Measurements from ENCODE around the gene FAM171A1.

FAM171A1 gene

DNA sequence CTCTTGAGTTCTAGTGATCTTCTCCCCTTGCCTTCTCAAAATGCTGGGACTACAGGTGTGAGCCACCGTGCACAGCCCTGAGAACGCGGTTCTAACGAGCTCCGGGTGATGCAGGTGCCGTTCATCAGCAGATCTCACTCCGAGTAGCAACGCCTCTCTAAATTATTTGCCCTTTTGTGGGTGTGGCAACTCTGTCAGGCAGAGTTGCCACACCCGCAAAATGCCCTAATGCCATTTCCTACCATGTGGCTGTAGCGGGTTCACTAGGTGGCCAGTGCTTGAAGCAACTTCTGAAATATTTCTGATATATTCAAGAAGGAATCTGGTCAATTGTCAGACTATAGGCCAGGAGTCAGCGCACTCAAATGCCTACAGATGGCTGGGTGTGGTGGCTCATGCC, 139.7 kb downstream of the FAM171A1 start:
- H3K27ac ChIP-seq: no peak overlapping the region
- no peak for TF ChIP-seq ZFX (IDR thresholded peaks at IDR 0.05)
- TF ChIP-seq, protein P1, sequence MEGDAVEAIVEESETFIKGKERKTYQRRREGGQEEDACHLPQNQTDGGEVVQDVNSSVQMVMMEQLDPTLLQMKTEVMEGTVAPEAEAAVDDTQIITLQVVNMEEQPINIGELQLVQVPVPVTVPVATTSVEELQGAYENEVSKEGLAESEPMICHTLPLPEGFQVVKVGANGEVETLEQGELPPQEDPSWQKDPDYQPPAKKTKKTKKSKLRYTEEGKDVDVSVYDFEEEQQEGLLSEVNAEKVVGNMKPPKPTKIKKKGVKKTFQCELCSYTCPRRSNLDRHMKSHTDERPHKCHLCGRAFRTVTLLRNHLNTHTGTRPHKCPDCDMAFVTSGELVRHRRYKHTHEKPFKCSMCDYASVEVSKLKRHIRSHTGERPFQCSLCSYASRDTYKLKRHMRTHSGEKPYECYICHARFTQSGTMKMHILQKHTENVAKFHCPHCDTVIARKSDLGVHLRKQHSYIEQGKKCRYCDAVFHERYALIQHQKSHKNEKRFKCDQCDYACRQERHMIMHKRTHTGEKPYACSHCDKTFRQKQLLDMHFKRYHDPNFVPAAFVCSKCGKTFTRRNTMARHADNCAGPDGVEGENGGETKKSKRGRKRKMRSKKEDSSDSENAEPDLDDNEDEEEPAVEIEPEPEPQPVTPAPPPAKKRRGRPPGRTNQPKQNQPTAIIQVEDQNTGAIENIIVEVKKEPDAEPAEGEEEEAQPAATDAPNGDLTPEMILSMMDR (conservative IDR thresholded peaks at IDR 0.05): no peak

DNA sequence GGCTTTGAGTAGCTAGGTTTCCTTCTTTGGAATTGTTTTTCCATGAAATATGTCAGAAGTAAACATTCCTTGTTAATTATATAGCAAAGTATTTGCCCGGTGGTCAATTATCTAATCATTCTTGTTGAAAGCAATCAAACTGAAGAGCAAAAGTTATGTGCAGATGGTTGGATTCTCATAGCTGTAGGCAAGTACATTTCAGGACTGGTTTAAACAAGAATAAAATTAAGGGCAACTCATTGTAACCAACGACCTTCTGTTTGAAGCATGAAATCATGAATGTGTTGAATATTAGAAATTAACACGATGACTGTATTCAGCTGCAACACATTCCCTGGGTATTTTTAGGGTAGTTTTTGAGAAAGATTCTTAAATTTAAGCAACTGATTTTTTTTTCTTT, 140.8 kb downstream of the FAM171A1 start:
- no peak for TF ChIP-seq ZFX (IDR thresholded peaks at IDR 0.05)
- TF ChIP-seq, protein P1 (conservative IDR thresholded peaks at IDR 0.05): no peak
- H3K27ac ChIP-seq: no peak overlapping the region

DNA sequence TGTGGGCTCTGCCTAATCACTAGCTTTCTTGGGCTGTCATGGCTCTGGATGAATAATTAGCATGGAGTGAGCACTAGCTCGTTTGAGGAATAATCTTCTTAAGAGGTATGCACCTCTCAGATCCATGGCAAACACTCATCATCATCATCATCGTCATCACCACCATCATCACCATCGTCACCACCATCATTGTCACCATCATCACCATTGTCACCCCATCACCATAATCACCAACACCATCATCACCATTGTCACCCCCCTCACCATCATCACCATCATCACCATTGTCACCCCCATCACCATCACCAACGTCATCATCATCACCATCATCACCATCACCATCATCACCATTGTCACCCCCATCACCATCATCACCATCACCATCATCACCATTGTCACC, 141.8 kb downstream of the FAM171A1 start:
- H3K27ac ChIP-seq: no peak overlapping the region
- TF ChIP-seq, protein P1 (conservative IDR thresholded peaks at IDR 0.05): no peak

DNA sequence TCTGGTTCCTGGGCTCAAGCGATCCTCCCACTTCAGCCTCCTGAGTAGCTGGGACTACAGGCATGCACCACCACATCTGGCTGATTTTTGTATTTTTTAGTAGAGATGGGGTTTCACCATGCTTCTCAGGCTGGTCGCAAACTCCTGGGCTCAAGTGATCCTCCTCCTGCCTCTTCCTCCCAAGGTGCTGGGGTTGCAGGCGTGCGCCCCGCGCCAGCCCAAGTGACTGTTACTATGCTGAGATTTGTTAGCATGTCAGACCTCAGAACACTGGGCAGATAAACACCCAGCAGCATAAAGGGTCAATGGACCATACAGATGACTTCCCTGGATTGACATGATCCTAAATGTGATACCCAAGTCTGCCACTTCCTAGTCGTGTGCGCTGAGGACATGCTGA, 142.7 kb downstream of the FAM171A1 start:
- H3K27ac ChIP-seq: no peak overlapping the region
- no peak for TF ChIP-seq ZFX (IDR thresholded peaks at IDR 0.05)
- TF ChIP-seq, protein P1 (conservative IDR thresholded peaks at IDR 0.05): no peak

DNA sequence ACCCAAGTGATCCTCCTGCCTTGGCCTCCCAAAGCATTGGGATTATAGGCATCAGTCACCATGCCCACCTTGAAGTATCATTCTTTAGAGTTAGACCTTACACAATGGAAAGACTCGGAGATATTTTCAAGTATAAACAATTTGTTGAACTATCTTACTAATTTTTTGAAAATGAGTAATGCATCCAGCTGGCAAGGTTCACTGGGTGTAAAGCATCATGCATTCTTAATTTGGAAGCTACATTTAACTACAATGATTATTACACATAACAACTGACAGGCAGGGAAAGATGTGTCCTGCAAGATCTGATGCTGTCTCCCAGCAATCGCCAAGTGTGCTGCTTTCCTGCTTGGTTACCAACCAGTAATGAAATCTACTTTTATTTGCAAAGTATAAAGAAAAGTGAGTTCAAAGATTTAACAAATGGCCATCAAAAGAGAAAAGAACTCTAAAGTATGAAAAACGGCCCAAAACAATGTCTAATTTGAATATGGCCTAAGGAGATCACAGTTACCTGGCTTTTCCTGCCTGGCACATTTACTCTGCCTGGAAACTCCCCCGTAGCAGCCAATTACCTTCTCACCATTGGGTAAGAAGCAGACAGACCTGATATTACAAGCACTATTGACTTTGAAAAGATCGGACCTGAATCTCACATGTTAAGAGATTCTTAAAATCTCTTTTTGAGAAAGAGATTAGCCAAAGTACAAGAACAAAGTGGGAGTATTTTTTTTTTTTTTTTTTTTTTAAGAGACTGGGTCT, 143.3 kb downstream of the FAM171A1 start:
- TF ChIP-seq, protein P1 (conservative IDR thresholded peaks at IDR 0.05): no peak
- no peak for TF ChIP-seq ZFX (IDR thresholded peaks at IDR 0.05)
- H3K27ac ChIP-seq: no peak overlapping the region

DNA sequence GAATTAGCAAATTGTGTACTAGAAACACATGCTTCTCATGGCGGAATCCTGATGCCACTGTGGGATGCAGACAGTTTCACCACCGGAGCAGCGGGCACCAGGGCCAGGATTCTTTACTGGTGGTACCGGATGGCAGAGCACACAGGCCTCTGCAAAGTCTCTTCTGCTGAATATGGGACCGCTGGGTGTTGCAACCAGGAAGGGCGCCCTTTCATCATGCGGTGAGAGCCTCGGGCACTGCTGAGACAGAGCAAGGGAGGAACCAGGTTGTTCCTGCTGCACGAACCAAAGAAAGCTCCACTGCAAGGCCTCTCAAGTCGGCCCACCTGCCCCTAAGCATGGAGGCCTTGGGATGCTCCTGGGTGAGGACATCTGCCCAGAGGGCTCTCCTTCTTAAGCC, 145.6 kb downstream of the FAM171A1 start:
- TF ChIP-seq, protein P1 (conservative IDR thresholded peaks at IDR 0.05): no peak
- no peak for TF ChIP-seq ZFX (IDR thresholded peaks at IDR 0.05)
- no peak overlapping the region for H3K27ac ChIP-seq

DNA sequence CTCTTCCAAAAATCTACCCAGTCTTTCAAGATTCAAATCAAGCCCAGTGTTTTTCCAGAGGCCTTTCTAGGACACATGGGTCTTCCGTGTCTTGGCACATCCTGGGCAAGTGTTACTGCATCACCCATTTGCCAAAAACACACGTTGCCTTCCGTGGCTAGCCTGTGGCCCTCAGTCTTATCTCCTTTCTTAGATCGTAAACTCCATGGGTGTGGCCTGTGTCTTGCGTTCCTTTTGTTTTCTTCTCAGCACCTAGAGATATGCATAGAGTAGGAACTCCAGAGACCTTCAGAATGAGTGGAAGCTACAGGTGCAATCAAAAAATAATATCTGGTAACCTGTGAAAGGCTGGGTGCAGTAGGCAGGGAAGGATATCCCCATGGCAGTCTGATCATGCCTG, 146.1 kb downstream of the FAM171A1 start:
- no peak for TF ChIP-seq ZFX (IDR thresholded peaks at IDR 0.05)
- TF ChIP-seq, protein P1 (conservative IDR thresholded peaks at IDR 0.05): no peak
- no peak overlapping the region for H3K27ac ChIP-seq

Measured in C4-2B (cell line).